ENCODE data around the gene ACP1.

GRCh38 chr2:288758-289361, 24.1 kb downstream of the ACP1 start:
- TF ChIP-seq CTCF (IDR thresholded peaks at IDR 0.05 in 8 of 11, conservative IDR thresholded peaks at IDR 0.05 in 3 of 11) (no peak), POLR2A (IDR thresholded peaks at IDR 0.05) (no peak), POLR2AphosphoS5 (IDR thresholded peaks at IDR 0.05) (no peak)
